DMS114 treated with DMSO at 0.1 percent for 48 hours (cell line): Measurements from ENCODE around the gene CERKL.

Experiments used
- DNase-seq: peaks from one replicate; lab custom pipeline; 2025; ENCODE audit not compliant: unreplicated experiment; lab: John Stamatoyannopoulos, UW

CERKL gene

GRCh38 chr2:181628590-181629585 is 28.0 kb downstream of the CERKL start:
- DNase-seq, result no peak

DNA sequence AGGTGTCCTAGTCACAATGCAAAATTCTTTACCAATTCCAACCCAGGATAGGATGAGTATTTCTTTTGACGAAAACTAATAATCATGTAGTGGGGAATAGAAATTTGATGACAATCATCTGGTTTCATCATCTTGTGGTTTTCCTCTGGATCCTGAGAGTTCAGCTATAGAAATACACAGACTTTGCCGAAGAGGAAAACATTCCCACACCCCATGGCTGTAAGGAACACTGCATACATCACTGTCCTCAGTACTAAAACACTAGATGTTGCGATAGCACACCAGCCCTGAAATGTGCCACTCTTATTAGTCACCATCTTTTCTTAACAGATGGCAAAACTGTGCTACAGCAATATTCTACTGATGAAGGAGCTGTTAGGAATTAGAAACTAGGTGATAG is 29.4 kb downstream of the CERKL start:
- no peak for DNase-seq

- DNase-seq, result no peak
Observed at GRCh38 chr2:181626671-181627070, 30.2 kb downstream of the CERKL start.

GRCh38 chr2:181623159-181623558 is 33.7 kb downstream of the CERKL start:
- DNase-seq, result no peak

DNA sequence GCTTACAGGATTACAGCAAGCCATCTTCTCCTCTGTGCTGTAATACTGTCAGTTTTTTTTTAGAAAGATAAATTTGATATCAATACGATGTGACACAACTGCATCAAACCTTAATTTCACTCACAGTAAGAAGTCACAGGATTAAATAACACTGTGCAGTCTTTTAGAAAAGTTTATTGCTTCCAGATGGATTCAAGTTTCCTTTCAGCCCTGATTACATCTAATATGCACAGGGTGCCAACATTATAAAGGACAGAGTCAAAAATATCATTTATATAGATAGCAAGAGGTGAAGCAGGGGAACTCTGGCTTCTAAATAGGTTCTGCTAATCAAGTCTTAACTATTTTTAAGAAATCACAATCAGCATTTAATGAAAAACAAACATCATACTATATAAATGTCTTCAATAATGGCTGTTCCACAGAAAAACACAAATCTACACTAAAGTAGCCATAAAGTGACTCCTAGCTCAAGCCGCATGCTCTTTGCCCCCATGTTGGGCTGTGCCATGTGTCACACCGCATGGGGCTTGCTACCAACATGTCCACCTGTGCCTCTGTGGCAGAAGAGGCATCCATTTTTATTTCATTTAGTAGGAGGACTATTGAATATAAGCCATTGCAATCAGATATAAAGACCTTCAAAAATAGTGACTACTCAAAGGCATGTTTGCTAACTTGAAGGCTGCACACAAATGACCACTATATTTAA is 35.0 kb downstream of the CERKL start:
- DNase-seq, result no peak

DNA sequence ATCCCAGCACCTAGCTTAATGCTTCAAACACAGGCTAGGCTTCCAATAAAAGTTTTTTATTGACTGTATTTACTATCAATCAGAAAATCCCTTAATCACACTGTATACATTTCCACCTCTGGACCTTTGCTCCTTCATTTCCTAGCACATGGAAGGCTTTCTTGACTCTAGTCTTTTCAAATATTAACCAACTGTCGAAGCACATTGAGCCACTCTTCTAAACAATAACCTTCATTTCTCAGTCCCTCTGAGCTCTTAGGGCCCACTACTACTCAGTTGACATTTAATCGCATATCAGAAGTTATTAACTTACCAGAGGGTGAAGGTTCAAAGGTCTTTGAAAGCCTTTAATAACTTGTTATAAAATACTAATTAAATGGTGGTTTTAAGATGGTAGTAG is 37.4 kb downstream of the CERKL start:
- DNase-seq, result no peak

GRCh38 chr2:181616715-181617114 is 40.2 kb downstream of the CERKL start:
- DNase-seq, result no peak

DNA sequence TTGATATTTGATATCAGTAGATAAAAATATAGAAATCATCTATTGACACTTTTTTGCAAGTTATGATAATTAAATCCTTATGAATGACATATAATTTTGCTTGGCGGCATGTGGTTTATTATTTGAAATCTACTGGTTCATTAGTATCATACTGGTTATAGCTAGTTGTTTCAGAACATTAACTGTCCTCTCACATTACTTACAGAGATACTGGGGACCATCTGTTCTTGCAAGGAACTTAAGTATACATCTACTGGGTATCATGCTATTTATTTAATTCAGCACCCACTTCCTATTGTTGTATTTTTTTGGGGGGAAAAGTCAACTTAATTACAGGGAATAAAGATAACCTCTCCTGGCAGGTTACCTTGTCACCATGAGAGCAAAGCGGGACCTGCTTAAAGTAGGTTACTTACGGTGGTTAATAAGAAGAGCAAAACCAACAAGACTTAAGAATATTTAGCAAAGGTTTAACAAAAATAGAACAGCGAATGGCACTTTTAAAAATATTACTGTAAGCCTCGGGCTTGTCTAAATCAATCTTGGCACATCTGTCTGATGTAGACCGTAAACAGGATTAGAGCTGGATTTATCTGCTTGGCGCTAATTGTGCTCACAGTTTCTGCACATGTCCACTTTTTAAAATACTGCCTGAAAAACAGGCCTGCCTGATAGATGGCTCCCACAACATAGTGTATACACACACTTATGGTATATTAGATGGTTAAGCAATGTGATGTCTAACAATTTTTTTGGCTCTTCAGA is 41.8 kb downstream of the CERKL start:
- DNase-seq, result no peak

GRCh38 chr2:181613241-181613640 is 43.7 kb downstream of the CERKL start:
- no peak for DNase-seq

GRCh38 chr2:181607629-181608590 is 49.0 kb downstream of the CERKL start:
- no peak for DNase-seq

DNA sequence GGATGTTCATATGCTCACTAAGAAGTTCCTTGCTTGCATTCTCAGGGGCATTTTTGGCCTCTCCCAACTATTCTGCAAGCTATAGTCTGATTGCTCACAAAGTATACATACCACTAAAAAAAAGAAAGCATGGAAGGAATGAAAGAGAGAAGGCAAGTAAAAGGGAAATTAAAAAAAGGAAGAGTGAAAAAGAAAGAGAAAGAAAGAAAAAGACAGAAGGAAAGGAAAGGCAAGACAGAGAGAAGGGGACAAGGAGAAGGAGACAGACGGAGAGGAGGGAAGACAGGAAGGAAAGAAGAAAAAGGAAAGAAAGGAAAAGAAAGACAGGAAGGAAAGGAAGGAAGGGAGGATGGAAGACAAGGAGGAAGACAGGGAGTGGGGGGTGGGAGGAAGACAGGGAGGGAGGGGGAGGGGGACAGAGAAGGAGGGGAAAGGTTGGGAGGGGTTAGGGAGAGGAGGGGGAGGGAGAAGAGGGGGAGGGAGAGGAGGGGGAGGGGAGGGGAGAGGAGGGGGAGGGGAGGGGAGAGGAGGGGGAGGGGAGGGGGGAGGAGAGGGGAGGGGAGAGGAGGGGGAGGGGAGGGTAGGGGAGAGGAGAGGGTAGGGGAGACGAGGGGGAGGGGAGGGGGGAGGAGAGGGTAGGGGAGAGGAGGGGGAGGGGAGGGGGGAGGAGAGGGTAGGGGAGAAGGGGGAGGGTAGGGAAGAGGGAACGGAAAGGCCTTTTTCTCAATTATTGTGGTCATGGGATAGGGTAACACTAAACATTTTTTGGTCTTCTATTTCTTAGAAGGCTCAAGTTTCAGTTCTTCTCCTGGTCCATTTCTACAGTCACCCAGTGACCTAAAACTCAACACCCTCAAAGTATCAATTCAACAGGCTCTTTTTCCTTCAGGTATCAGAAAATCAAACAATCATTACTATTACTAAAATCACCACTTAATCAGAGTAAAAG is 50.7 kb downstream of the CERKL start:
- no peak for DNase-seq

DNA sequence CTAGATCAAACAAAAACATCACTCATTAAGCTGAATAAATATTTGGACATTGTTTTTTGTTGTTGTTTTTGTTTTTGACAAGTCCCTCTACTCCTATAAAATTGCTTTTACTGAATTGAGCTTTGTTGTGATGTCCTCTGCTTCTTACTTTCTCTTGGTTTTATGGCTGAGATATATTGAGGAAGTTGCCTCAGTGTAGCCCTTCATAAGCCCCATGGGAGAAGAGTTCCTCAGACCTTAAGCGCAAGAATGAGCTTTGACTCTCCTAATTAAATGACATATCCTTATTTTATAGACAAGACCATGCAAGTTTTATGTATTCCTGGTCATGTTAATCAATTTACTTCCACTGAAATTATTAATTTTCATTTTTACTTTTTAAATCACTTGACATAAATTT is 54.9 kb downstream of the CERKL start:
- DNase-seq, result no peak

DNA sequence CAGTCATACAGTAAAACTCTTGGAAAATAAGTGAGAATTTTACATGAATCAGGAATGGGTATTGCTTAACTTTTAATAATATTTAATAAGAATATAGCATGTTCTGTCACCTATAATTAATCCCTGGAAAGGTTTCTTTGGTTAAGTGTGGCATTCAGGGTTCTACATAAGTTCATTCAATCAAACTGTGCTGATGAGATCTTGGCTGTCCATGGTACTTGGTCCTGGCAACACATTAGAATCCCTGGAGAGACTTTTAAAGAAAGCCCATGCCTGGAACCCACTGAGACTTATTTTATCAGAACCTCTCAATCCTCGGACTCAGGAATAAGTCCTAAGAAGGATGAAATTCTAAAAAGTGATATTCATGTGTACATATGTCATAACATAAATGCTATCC is 60.3 kb downstream of the CERKL start:
- no peak for DNase-seq

DNA sequence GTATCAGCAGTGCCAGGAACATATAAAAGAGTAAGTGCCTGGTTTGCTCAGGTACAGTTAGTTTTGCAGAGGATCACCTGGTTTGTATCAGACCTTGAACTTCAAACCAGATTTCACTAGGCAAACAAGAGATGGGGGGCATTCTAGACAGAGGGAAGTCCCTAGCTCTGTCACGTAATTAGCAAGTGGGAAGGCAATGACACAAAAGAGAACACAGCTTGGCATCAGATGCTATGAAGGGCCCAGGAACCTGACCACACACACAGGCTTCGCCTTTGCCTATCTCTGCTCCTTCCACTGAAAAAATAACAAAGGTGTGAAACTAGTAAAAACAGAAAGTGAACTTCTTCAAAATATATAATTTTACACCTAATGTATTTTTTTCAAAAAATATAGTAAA is 62.6 kb downstream of the CERKL start:
- no peak for DNase-seq

GRCh38 chr2:181589779-181590178 is 67.1 kb downstream of the CERKL start:
- DNase-seq, result no peak

- no peak for DNase-seq
Observed at GRCh38 chr2:181588546-181588945, 68.4 kb downstream of the CERKL start.

DNA sequence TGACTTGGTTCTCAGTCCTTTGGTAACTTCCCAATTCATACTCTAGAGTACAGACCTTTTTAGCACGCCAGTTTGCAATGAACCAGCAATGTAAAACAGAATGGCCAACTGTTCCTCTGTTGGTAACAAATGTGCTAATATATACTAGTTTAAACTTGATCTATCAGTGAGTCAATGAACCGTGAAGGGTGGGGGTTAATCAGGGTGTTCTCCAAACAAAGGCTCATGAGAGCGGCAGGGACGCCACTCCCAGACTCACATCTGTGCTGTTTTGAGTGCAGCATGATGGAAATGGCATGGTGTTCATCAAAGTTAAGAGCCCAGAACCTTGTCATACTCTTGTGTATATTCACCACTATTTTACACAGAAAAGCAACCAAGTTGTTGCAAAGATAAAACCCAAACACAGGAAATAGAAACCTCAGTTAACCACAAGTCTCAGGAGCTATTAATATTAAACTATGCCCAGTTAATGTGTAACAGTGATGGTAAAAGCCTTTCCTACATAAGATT is 70.3 kb downstream of the CERKL start:
- DNase-seq, result no peak

DNA sequence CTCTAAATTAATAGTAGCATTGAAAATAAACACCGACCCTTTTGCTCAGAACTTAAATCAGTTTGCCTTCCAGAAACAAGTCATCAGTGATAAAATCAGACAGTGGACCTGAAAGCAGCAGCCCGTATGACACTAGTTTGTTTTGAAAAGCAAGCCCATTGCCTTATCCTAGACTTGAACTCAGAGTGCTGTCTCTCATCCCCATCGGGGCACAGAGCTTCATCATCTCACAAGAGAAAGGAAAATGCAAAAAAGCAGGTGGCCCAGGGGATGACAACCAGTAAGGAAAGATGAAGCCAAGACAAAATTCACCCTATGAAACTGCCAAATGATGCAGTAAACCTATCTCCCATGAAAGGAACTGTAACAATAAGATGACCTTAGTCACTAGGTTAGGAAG is 71.2 kb downstream of the CERKL start:
- no peak for DNase-seq

GRCh38 chr2:181581534-181581933 is 75.4 kb downstream of the CERKL start:
- DNase-seq, result no peak
